Head of caudate nucleus (tissue), 42 donors: ENCODE measurements around the gene DNM3.

Experiments used
- DNase-seq, 42 donors: peaks; one replicate each; pipeline versions ENCODE4 v3.0.0 to v3.0.0-alpha.2; 2020 to 2021; ENCODE audit warnings: mixed read lengths in 7 of 42
- intact Hi-C: fragments of 100-400 bp; cut with DNase I; formaldehyde crosslinking; loops from one replicate; pipeline ENCODE4 v1.15.0; 2022

Gene DNM3

GRCh38 chr1:172452536-172453152 lies 611.3 kb downstream of the DNM3 start:
- intact Hi-C loops: no loop called here

GRCh38 chr1:172453153-172453545 lies 611.9 kb downstream of the DNM3 start:
- no peak for DNase-seq
- intact Hi-C loops: no loop called here

More at GRCh38 chr1:172452536-172453152, 611.3 kb downstream of the DNM3 start:
- DNase-seq: no peak

DNA sequence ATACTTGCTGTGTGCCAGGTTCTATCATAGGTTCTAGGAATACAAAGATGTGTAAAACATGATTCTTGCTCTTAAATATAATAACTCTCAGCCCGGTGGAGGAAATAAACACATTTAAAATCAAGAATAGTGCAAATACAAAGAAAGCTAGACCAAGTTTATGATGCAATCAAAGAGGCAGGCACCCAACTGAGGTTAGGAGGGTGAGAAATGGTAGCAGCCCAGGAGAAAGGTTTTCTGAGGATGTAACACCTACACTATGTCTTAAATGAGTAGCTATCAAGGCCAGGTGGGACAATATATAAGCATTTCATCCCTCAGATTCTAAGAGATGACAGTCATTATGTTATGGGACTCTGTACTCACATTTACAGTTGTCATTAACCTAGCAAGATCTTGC lies 612.3 kb downstream of the DNM3 start:
- DNase-seq: no peak
- intact Hi-C loops: no loop called here

DNA sequence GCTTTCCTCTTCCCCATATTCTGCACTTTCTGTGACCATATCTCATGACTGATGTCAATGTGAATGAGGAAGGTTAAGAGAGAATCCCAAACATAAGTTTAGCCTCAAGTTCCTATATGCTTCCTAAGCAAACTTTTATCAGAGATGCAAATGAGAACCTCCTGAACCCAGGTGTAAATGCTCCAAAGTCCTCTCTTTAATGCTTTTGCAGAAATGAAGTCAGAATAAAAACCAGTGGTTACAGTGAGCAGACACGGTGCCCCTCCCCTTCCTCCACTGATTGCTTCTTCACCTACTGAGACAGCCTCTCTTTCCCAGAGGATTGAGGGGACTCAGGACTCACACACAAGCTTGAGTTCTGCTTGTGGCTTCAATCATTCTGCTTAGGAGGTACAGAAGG lies 614.2 kb downstream of the DNM3 start:
- intact Hi-C loops: no loop called here
- DNase-seq: no peak

DNA sequence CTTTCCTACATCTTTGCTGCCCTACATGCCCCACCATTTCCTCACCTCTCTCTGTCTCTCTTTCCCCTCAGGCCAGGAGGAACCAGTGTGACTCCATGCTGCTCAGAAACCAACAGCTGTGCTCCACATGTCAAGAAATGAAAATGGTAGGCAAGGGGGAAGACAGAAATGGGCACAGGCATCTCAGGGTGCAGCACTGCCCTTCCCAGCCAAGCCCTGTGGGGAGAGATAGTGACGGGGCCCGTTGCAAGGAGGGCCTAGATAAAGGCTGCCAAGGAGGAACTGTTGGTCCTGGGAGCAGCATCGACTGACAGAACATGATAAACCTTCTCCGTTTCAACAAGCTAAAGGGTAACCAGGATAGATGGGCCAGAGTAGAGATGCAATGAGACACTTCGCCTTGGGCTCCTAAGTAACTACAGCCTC lies 615.1 kb downstream of the DNM3 start:
- intact Hi-C loops: no loop called here
- DNase-seq: no peak

DNA sequence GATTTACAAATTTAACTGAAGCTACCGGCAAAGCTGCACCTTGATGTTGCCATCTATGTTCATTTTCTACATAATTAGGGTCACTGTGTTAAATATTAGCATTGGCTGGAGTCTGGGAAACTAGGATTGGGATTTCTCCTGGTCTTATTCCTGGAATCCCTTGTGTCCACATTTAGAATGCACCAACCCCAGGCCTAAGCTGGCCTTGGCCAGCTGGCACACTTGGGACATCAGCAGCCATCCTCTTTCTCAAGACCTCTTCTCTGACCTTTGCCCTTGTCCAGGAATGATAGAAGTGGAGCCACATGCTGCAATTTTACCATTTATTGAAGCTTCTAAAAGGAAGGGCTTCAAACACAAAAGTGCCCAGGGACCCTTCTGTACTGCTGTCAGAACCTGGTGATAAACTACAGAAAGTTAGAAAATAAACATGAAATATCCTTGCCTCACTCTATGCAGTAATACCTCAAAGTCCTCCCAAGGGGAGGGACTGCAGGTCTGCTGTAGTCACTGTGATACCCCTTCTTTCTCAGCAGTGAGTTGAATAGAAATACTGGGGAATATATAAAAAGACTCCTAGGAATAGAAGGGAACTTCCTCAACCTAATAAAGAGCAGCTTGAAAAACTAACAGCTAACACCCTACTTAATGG lies 616.3 kb downstream of the DNM3 start:
- no peak for DNase-seq
- intact Hi-C loops: no loop called here

GRCh38 chr1:172460177-172460576 lies 618.9 kb downstream of the DNM3 start:
- no peak for DNase-seq
- intact Hi-C loops: no loop called here

GRCh38 chr1:172460887-172461315 lies 619.6 kb downstream of the DNM3 start:
- no peak for DNase-seq
- intact Hi-C loops: no loop called here
